HUES64 (cell line): ENCODE measurements around the gene CPT1A.

Experiments used
- H3K27ac ChIP-seq: 2 replicates; pipeline ENCODE4 v1.7.0; 2013; ENCODE audit warnings: low read depth, low read length, inconsistent platforms
- H3K27me3 ChIP-seq: 2 replicates; pipeline ENCODE4 v1.6.1; 2013; ENCODE audit warnings: mild to moderate bottlenecking, low read length; ENCODE audit not compliant: insufficient read depth
- H3K36me3 ChIP-seq: 2 replicates; pipeline ENCODE4 v1.6.1; 2013; ENCODE audit warnings: mild to moderate bottlenecking, low read length; ENCODE audit not compliant: insufficient read depth
- H3K4me1 ChIP-seq: 2 replicates; pipeline ENCODE4 v1.6.1; 2013; ENCODE audit warnings: mild to moderate bottlenecking, low read length, moderate library complexity; ENCODE audit not compliant: insufficient read depth
- H3K4me3 ChIP-seq: 2 replicates; pipeline ENCODE4 v1.5.1; 2013; ENCODE audit warnings: mild to moderate bottlenecking, low read length, moderate library complexity
- H3K9ac ChIP-seq: 2 replicates; pipeline ENCODE4 v1.6.1; 2013; ENCODE audit warnings: mild to moderate bottlenecking, low read depth, low read length
- H3K9me3 ChIP-seq: 2 replicates; pipeline ENCODE4 v1.6.1; 2013; ENCODE audit warnings: low read depth, low read length; ENCODE audit not compliant: insufficient read depth
- WGBS: fragments of 150-250, 120-280 bp; methylation state at CpG from one replicate; pipeline ENCODE4 v1.1.7; 2013; ENCODE audit warnings: missing lambda C conversion rate; 5-methylcytosine and 5-hydroxymethylcytosine counted together

CPT1A gene

GRCh38 chr11:68767672-68768071 lies 74.0 kb downstream of the CPT1A start:
- H3K27me3 ChIP-seq: no peaks in the 10 kb centered on the region
- peaks cover 5% of the 10 kb centered on the region; the same call in 1 of the 2 replicates for H3K36me3 ChIP-seq
- WGBS: 95% methylated on average over 11 of the region's 11 CpGs
- H3K9me3 ChIP-seq: no peaks in the 10 kb centered on the region
- no peaks in the 10 kb centered on the region for H3K4me1 ChIP-seq
- H3K9ac ChIP-seq: no peak overlapping the region
- no peak overlapping the region for H3K27ac ChIP-seq
- H3K4me3 ChIP-seq: no peak overlapping the region

- H3K27me3 ChIP-seq: no peaks in the 10 kb centered on the region
- 96% methylated on average over 8 of the region's 8 CpGs for WGBS
- no peak overlapping the region for H3K27ac ChIP-seq
- no peak overlapping the region for H3K4me3 ChIP-seq
- no peaks in the 10 kb centered on the region for H3K4me1 ChIP-seq
- H3K9me3 ChIP-seq: no peaks in the 10 kb centered on the region
- H3K36me3 ChIP-seq: peaks cover 5% of the 10 kb centered on the region; the same call in 1 of the 2 replicates
- no peak overlapping the region for H3K9ac ChIP-seq
Observed at GRCh38 chr11:68766786-68767185, 74.9 kb downstream of the CPT1A start.

DNA sequence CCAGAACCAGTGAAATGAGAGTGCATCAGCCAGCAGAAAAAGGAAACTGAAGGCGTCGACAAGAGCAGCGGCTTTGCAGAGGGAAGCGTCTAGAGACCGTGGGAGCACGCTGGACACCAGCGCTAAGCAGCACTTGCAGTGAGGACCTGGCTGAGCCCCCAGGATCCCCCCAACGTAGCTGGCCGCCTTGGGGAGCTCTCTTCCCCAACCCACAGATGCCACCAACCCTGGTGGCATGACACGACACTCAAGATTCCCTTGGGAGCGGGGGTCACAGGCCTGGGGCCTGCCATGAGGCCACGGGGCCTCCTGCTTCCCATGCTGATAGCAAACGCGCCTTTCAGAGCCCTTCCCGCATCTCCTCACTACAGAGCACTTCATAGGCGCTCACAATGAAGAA lies 77.0 kb downstream of the CPT1A start:
- Histone ChIP-seq H3K9ac (no peak overlapping the region), H3K36me3 (no peaks in the 10 kb centered on the region), H3K4me1 (no peaks in the 10 kb centered on the region), H3K4me3 (no peak overlapping the region), H3K9me3 (no peaks in the 10 kb centered on the region), H3K27ac (no peak overlapping the region), H3K27me3 (no peaks in the 10 kb centered on the region)
- 87% methylated on average over 16 of the region's 16 CpGs for WGBS

- Histone ChIP-seq H3K36me3 (no peaks in the 10 kb centered on the region), H3K9me3 (no peaks in the 10 kb centered on the region), H3K27ac (no peak overlapping the region), H3K4me1 (no peaks in the 10 kb centered on the region), H3K4me3 (no peak overlapping the region), H3K27me3 (no peaks in the 10 kb centered on the region), H3K9ac (no peak overlapping the region)
- 88% methylated on average over 14 of the region's 14 CpGs for WGBS
Observed at GRCh38 chr11:68763926-68764657, 77.6 kb downstream of the CPT1A start.

DNA sequence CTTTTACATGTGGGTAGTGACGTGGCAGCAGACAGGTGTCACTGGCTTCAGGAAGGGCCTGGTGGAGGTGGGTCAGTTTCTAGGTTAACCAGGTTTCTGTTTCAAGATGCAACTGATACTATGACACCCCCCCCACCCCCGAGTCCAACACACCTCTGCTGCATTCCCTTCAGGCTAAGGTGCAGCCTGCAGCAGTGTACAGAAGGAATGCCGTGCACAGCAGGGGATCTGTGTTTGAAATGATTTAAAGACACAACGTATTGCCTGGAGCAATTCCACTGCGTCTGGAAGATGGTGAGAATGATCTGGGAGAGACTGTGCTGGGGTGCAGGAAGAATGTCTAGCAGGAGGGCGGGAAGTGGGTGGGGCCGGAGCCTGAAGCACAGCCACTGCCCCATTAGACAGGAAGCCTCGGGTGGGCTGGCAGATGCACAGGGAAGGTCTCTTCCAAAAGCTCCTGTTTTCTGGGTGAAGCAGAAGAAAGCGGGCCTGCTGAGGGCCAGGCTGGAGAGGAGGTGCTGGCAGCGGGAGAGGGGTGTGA lies 78.5 kb downstream of the CPT1A start:
- Histone ChIP-seq H3K9ac (no peak overlapping the region), H3K27me3 (no peaks in the 10 kb centered on the region), H3K27ac (no peak overlapping the region), H3K4me1 (no peaks in the 10 kb centered on the region), H3K4me3 (no peak overlapping the region), H3K9me3 (no peaks in the 10 kb centered on the region), H3K36me3 (no peaks in the 10 kb centered on the region; the same call in 1 of the 2 replicates)
- WGBS: 85% methylated on average over 10 of the region's 10 CpGs

DNA sequence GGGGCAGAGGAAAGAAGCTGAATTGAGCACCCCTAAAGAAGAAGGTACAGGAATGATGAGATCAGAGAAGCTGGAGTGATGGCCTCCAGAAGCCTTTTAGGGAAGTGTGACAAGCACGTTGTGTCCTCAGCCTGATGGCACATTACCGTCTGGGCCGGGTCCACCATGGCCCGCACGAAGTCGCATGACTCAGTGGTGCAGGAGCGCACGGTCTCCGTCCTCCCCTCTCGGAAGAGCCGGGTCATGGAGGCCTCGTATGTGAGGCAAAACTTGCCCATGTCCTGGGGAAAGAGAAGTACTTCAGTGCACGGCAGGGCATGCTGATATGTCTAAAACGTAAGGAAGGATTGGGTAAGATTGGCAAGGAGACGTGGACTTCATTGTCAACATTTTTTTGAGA lies 79.2 kb downstream of the CPT1A start:
- H3K27me3 ChIP-seq: no peaks in the 10 kb centered on the region
- H3K4me3 ChIP-seq: no peak overlapping the region
- no peak overlapping the region for H3K27ac ChIP-seq
- H3K4me1 ChIP-seq: no peaks in the 10 kb centered on the region
- no peaks in the 10 kb centered on the region for H3K9me3 ChIP-seq
- no peak overlapping the region for H3K9ac ChIP-seq
- H3K36me3 ChIP-seq: no peaks in the 10 kb centered on the region; the same call in 1 of the 2 replicates
- whole genome bisulfite sequencing: 89% methylated on average over 15 of the region's 15 CpGs

DNA sequence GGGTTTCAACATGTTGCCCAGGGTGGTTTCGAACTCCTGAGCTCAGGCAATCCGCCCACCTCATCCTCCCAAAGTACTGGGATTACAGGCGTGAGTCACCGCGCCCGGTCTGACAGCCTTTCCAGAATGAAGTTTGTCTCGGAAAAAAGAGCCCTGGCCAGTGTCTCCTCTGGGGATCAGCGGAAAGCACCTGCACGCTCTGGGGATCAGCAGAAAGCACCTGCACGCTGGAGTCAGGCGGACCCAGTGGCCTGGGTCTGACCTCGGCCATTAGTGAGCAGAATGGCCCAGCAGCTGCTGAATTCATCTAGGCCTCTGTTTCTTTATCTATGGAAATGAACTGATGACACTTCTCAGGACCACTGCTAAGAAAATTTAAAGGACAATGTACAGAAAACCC lies 79.9 kb downstream of the CPT1A start:
- Histone ChIP-seq H3K9ac (no peak overlapping the region), H3K4me1 (no peaks in the 10 kb centered on the region; the same call in 1 of the 2 replicates), H3K36me3 (peaks cover 2% of the 10 kb centered on the region; the same call in 1 of the 2 replicates), H3K9me3 (no peaks in the 10 kb centered on the region), H3K27ac (no peak overlapping the region), H3K4me3 (no peak overlapping the region), H3K27me3 (no peaks in the 10 kb centered on the region)
- 85% methylated on average over 12 of the region's 12 CpGs for WGBS

DNA sequence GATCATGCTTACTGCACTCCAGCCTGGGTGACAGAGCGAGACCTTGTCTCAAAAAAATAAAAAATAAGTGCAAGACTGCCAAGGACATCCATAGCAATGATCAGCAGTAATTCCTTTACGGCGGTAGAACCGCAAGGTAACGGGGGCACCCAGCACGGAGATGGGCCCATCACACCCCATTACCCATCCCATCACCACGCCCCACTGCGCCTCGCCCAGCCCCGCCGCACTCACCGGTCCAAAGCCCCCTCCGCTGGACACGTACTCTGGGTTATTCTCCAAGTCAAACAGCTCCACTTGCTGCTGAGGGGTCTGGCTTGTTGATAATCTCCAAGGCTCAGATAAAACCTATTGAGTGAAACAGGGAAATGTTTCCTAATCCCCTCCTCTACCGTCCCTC lies 81.7 kb downstream of the CPT1A start:
- no peak overlapping the region for H3K9ac ChIP-seq
- no peaks in the 10 kb centered on the region for H3K9me3 ChIP-seq
- H3K27me3 ChIP-seq: no peaks in the 10 kb centered on the region
- 93% methylated on average over 15 of the region's 15 CpGs for WGBS
- H3K4me3 ChIP-seq: no peak overlapping the region
- no peaks in the 10 kb centered on the region; the same call in 1 of the 2 replicates for H3K4me1 ChIP-seq
- H3K36me3 ChIP-seq: peaks cover 2% of the 10 kb centered on the region; the same call in 1 of the 2 replicates
- no peak overlapping the region for H3K27ac ChIP-seq

GRCh38 chr11:68757711-68758110 lies 84.0 kb downstream of the CPT1A start:
- Histone ChIP-seq H3K27ac (no peak overlapping the region), H3K36me3 (peaks cover 2% of the 10 kb centered on the region; the same call in 1 of the 2 replicates), H3K27me3 (no peaks in the 10 kb centered on the region), H3K9ac (no peak overlapping the region), H3K4me1 (no peaks in the 10 kb centered on the region; the same call in 1 of the 2 replicates), H3K4me3 (no peak overlapping the region), H3K9me3 (no peaks in the 10 kb centered on the region)
- 93% methylated on average over 8 of the region's 8 CpGs for WGBS

DNA sequence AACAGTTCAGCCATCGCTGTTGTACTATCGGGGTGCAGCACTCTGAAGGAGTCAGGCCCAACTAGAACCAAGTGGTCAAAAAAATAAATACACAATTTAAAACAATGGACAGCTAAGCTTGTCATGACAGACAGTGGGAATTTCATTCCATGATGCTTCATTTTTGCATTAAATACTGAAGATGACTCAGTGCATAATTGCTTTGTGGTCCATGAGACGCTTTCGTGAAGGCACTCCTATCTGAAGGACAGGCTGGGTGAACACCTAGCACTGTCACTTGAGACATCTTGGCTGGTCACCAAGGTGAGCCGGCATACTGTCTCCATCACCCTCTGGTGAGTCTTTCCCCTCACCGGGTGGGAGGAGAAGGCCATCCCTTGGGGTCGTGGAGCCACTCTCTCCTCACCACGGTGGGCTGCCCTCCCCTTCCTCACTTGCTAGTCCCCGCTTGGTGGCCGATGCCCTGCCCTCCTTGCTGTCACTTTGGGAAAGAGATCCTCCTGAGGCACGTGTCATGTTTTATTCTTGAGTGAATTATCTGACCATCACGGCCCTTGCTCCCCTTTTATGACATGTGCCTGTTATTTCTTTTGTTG lies 85.4 kb downstream of the CPT1A start:
- Histone ChIP-seq H3K4me3 (no peak overlapping the region), H3K27ac (no peak overlapping the region), H3K9me3 (no peaks in the 10 kb centered on the region), H3K27me3 (no peaks in the 10 kb centered on the region), H3K9ac (no peak overlapping the region), H3K4me1 (no peaks in the 10 kb centered on the region; the same call in 1 of the 2 replicates), H3K36me3 (peaks cover 2% of the 10 kb centered on the region; the same call in 1 of the 2 replicates)
- WGBS: 95% methylated on average over 12 of the region's 12 CpGs

- no peaks in the 10 kb centered on the region for H3K27me3 ChIP-seq
- no peaks in the 10 kb centered on the region for H3K9me3 ChIP-seq
- peaks cover 15% of the 10 kb centered on the region for H3K4me1 ChIP-seq
- no peak overlapping the region for H3K9ac ChIP-seq
- peaks cover 2% of the 10 kb centered on the region; the same call in 1 of the 2 replicates for H3K36me3 ChIP-seq
- H3K4me3 ChIP-seq: no peak overlapping the region
- no peak overlapping the region for H3K27ac ChIP-seq
- 92% methylated on average over 9 of the region's 9 CpGs for WGBS
Observed at GRCh38 chr11:68753300-68753699, 88.4 kb downstream of the CPT1A start.
